GM21360 (cell line): Measurements from ENCODE around the gene SLC27A3.

Source experiments
- ATAC-seq: cut with Tn5 transposase; IDR thresholded peaks from one replicate; pipeline ENCODE4 v1.9.1; 2021; ENCODE audit warnings: mild to moderate bottlenecking, moderate library complexity; ENCODE audit not compliant: unreplicated experiment

SLC27A3 gene

DNA sequence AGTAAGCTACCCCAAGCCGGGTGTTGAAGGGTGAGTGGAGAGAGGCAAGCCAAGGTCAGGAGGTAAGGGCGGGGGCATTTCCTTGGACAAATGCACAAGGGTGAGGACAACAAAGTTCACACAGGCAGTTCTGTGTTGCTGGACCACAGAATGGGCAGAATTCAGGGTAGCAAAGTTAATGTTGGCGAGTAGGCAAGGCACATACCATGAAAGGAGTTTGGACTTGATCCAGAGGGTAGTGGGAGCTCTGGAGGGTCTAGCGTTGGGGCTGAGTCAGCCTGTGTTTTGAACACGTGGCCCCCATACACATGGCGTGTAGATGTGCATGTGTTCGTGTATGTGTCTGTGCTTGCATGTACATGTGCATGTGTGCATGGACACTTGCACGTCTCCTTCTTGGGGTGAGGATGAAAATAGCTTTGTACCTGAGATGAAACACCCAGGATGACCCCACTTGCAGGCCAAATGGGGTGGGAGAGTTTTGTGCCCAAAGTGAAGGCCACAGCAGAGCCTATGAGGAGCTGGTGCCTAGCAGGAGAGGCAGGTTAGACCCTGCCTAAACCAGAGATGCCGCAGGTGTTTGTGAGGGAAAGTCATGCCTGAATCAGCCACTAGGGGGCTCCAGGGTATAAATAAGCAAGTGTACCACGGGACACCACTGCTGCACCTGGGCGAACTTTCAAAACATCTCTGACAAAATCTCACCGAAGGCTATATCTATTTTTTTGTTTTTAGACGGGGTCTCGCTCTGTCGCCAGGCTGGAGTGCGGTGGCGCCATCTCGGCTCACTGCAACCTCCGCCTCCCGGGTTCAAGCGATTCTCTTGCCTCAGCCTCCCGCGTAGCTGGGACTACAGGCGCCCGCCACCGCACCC is 21.8 kb downstream of the SLC27A3 start:
- ATAC-seq = no peak

DNA sequence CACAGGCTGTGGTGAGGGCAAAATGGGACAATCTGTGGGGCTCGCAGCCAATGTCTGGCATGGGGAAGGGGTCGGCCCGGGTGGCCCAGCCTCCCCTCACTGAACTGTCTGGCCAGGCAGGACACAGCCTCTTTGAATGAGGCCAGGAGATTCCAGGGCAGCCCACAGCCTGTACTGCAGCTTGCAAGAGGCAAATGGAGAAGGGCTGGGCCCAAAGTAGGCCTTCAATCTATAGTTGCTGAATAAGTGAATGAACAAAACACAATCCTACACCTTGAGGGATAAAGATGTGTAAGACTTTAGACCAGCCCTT is 23.2 kb downstream of the SLC27A3 start:
- no peak for ATAC-seq

DNA sequence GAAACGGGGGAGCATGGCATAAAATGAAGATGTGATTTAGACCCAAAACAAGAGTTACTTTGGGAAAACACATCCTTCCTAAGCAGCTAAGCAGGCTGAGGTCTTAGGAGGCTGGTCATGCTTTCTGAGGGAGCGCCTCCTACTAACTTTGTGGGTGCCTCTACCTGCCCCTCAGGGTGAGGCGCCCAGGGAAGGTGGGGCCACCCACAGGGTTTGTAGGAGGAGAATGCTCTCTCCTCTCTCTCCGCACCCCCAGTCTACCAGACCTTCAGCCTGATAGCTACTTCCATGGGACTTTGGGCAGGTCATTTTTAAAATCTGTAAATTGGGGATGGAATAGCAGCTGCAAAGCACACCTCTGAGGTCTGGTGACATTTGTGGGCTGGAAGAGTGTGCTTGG is 23.8 kb downstream of the SLC27A3 start:
- no peak for ATAC-seq

GRCh38 chr1:153799566-153800465 is 24.6 kb downstream of the SLC27A3 start:
- ATAC-seq = no peak

DNA sequence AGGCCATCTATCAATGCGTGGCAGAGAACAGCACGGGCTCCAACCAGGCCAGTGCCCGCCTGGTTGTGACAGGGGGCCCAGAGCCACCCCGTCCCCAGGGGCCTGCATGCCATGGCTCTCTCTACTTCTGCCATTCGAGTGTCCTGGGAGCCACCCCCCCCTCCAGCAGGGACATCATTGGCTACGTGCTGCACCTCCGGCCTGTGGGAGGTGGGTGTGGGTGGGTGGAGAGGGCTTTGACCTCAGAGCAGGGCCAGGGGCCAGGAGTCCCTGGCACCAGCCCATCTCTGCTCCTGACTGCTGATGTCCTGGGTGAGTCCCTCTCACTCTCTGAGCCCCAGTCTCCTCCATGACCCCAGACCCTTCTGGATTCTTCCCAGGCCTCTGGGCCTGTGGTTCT is 25.3 kb downstream of the SLC27A3 start:
- no peak for ATAC-seq

- no peak for ATAC-seq
Observed at GRCh38 chr1:153801028-153801625, 25.9 kb downstream of the SLC27A3 start.

DNA sequence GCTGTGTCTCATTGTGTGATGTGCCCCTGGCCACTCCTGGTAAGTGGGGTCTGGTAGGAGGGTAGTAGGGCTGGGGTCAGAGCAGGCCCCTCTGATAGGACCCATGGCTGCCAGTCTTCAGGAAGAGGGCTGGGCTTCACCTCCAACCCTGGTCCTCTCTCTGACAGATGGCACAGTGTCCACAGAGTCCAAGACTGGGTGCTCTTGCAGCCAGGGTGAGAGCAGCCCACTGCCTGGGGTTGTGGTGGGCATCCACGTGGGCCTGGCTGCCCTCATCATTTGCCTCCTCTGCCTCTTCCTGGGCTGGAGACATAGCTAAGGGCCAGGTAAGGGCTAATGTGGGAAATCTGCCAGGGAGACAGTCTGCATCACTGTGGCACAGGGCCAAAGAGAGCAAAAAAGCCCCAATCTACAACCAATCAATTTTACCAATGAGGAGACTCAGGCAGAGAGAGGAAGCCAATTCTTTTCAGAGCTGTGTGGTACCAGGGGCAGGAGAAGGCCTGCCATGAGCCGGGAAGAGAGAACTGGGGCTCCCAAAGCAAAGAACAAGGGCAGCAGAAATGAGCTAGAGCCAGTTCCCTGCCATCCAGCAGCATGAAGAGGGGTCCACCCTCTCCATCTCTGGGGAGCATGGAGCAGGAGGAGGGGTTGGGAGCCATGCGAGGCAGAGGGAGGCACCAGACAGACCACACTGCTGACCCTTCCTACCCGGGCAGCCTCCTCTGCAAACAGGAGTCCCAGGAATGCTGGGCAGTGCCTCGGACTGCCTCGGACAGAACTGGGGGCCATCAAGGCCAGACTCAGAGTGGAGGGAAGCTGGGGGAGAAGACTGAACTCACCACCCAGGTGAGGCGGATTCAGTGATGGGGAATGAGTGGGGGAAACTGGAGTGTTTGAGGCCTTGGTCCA is 26.8 kb downstream of the SLC27A3 start:
- no peak for ATAC-seq

DNA sequence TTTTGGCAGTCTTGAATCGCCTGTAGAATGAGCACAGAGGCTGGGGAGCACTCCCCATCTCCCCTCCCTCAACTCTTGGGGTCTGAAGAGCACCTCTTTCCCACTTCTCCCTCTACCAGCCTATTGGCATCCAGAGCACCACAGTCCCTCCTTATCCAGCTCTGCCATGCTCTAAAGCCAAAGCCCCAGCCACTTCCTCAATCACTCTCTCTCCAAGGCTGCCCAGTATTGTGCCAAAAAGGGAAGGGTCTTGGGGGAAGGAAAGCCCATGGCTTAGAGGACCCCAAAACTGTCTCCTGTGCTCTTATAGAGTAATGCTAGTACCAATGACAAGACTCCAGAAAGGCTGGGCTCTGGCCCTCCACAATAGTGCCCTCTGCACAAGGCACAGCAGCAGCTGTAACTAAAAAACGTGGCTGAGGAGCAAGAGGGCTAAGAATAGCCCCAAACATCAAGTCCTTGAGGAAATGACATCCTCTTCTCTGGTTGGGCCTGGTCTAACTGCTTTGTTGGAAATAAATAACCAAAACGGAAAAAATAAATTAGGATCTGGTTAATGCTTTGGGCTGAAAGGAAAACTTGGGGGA is 28.4 kb downstream of the SLC27A3 start:
- no peak for ATAC-seq

DNA sequence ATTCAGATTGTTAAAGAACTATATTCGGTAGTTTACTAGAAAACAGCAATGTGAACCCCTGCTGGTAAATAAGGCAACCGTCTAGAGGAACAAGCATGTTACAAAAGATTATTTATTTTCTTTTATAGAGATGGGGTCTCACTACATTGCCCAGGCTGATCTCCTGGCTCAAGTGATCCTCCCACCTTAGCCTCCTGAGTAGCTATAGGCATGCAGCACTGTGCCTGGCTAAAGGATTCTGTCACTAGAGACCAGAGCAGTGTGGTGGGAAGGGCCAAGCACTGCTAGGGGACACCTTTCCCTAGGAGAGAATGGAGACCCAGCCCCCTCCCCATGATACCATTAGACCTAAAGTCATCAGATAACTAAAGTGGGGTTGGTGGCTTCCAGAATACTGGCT is 28.9 kb downstream of the SLC27A3 start:
- ATAC-seq = no peak

DNA sequence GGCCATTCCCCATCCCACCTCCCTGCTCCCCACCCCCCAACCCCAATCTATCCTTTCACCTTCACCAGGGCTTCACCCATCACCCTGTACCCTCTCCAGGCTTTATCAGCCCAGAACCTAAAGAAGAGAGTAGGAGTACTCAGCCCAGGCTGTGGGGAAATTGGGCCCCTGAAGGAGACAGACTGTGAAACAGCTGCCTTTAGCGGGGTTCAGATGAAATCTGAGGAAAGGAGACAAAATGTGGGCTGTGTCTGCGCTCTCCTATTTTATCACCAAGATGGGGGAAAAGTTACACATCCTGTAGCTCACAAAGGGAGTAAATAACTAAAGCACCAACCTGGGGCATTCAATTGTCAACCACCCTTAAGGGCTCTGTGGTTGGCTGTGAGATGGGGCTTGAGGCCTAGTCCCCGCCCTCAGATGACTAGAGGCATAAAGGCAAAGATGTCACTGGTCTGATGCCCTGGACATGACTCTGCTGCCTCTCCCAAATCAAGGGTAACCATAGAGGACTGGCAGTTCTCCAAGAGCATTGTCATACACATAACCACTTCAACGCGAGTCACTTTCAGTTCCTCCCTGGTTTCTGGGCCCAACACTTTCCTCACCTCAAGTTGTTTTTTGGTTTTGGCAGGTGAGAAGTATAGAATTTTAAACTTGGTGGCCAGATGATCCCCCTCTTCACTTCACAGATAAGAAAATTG is 30.0 kb downstream of the SLC27A3 start:
- peak; percentile 84 for ATAC-seq

- ATAC-seq = peak; percentile 14
Observed at GRCh38 chr1:153805886-153806719, 30.9 kb downstream of the SLC27A3 start.

DNA sequence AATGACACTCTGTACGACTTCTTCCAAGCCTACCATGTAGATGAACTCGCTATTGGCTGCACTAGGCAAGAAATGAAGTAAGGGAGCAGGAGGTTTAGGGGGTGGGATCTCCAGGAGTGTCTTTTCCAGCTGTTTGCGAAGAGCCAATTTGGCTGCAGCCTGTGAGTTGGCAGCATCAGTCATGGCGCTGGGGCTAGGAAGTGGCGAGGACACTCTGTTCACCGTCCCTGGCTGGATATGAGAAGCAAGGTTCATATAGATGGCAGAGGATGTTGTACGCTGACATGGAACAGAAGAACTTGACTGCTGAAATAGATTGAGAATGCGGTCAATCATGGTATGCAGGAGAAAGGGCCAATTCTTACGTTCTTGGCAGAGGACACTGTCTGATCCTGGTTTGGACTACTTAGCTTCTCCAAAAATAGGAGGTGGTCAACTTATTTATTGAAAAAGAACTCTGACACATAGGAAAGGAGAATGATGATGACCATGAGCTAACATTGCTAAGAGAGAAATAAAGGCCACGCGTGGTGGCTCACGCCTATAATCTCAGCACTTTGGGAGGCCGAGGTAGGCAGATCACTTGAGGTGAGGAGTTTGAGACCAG is 41.2 kb downstream of the SLC27A3 start:
- no peak for ATAC-seq

DNA sequence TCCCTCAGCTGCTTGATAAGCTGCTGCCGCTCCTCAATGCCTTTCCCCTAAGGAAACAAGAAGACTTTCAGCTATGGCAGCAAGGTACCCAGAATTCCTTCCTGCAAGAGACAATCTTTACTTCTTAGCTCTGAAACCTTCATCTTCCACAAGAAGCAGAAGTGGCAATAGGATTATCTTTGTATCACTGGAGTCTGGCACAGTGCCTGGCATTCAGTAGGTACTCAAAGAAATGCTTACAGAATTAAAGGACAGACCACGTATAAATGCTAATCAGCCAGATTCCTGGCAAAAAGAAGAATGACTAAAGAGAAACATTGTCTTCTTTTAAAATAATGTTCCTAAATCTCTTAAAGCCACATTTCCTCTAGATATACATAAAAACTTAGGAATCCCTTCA is 43.7 kb downstream of the SLC27A3 start:
- no peak for ATAC-seq

- no peak for ATAC-seq
Observed at GRCh38 chr1:153827168-153827964, 52.2 kb downstream of the SLC27A3 start.
